DMS 273 treated with DMSO at 0.1 percent for 48 hours (cell line): ENCODE measurements around the gene HSD17B4.
"Not testable (repeated sequence)": the region's sequence is repeated elsewhere in the genome, so short reads cannot be mapped to it uniquely, and the experiment has no call there.

Source experiments
- DNase-seq: peaks from one replicate; lab custom pipeline; 2025; lab: John Stamatoyannopoulos, UW

Gene HSD17B4

GRCh38 chr5:119432674-119433237 lies 19.5 kb upstream of the HSD17B4 start:
- not testable (repeated sequence) for DNase-seq

GRCh38 chr5:119435436-119436132 lies 16.7 kb upstream of the HSD17B4 start:
- no peak for DNase-seq

- not testable (repeated sequence) for DNase-seq
These were observed 14.3 kb upstream of the HSD17B4 start for GRCh38 chr5:119437785-119438586.

- not testable (repeated sequence) for DNase-seq
These were observed 13.7 kb upstream of the HSD17B4 start for GRCh38 chr5:119438587-119438917.

GRCh38 chr5:119439140-119439631 lies 13.1 kb upstream of the HSD17B4 start:
- DNase-seq: no peak

- not testable (repeated sequence) for DNase-seq
These were observed 12.7 kb upstream of the HSD17B4 start for GRCh38 chr5:119439632-119440031.

GRCh38 chr5:119444643-119445042 lies 7.7 kb upstream of the HSD17B4 start:
- DNase-seq: not testable (repeated sequence)

GRCh38 chr5:119445544-119445943 lies 6.8 kb upstream of the HSD17B4 start:
- no peak for DNase-seq

- no peak for DNase-seq
These were observed 2.4 kb upstream of the HSD17B4 start for GRCh38 chr5:119449882-119450281.

GRCh38 chr5:119450627-119451026 lies 1.7 kb upstream of the HSD17B4 start:
- DNase-seq: not testable (repeated sequence)

GRCh38 chr5:119451561-119451960 lies 736 bp upstream of the HSD17B4 start:
- DNase-seq: no peak

- no peak for DNase-seq
These were observed 281 bp upstream of the HSD17B4 start for GRCh38 chr5:119452060-119452372.

- DNase-seq: no peak
These were observed 710 bp downstream of the HSD17B4 start for GRCh38 chr5:119453040-119453373.

GRCh38 chr5:119454171-119454570 lies 1.9 kb downstream of the HSD17B4 start:
- DNase-seq: no peak

GRCh38 chr5:119458911-119459632 lies 6.8 kb downstream of the HSD17B4 start:
- no peak for DNase-seq

- DNase-seq: no peak
These were observed 13.3 kb downstream of the HSD17B4 start for GRCh38 chr5:119465640-119466039.

GRCh38 chr5:119468286-119468685 lies 16.0 kb downstream of the HSD17B4 start:
- no peak for DNase-seq

- no peak for DNase-seq
These were observed 17.9 kb downstream of the HSD17B4 start for GRCh38 chr5:119470105-119470763.

GRCh38 chr5:119470851-119471451 lies 18.7 kb downstream of the HSD17B4 start:
- no peak for DNase-seq

GRCh38 chr5:119473241-119473640 lies 20.9 kb downstream of the HSD17B4 start:
- DNase-seq: no peak

- DNase-seq: no peak
These were observed 24.0 kb downstream of the HSD17B4 start for GRCh38 chr5:119476341-119476740.

- DNase-seq: no peak
These were observed 26.5 kb downstream of the HSD17B4 start for GRCh38 chr5:119478781-119479180.
